ENCODE measurements around the gene AWAT1. TPM values are rescaled to one million over a fixed set of nuclear protein-coding genes. Genes with fewer than 3 reads are reported as not detected.
"Not testable (repeated sequence)": the region's sequence is repeated elsewhere in the genome, so short reads cannot be mapped to it uniquely, and the experiment has no call there.

The AWAT1 gene
- total RNA-seq, 4 donors from 2014 or later = 0.46 to 6.2 (median 1.7) TPM

GRCh38 chrX:70219938-70220764 is 14.3 kb upstream of the AWAT1 start:
- DNase-seq (ENCODE audit: low spot score in 2 of 2) = peak in 1 of 2 donors; percentile 71
- TF ChIP-seq POLR2A (IDR thresholded peaks at IDR 0.05) = no peak
- TF ChIP-seq CTCF (IDR thresholded peaks at IDR 0.05) = no peak
- whole genome bisulfite sequencing, 2 donors = 17 to 42% methylated on average over 5 of the region's 5 CpGs
- H3K4me3 ChIP-seq (ENCODE audit: low read depth, poor library complexity, severe bottlenecking) = no peak overlapping the region
- intact Hi-C loops (cut with DNase I; ENCODE audit: low total_unique reads) = no loop called here

GRCh38 chrX:70226048-70226447 is 8.4 kb upstream of the AWAT1 start:
- H3K4me3 ChIP-seq (ENCODE audit: low read depth, poor library complexity, severe bottlenecking) = no peak overlapping the region
- TF ChIP-seq CTCF (IDR thresholded peaks at IDR 0.05) (no peak), POLR2A (IDR thresholded peaks at IDR 0.05) (no peak)
- intact Hi-C loops (cut with DNase I; ENCODE audit: low total_unique reads) = no loop called here
- no peak for DNase-seq (ENCODE audit: low spot score in 2 of 2)

GRCh38 chrX:70226687-70227086 is 7.8 kb upstream of the AWAT1 start:
- TF ChIP-seq CTCF (IDR thresholded peaks at IDR 0.05) = no peak
- TF ChIP-seq POLR2A (IDR thresholded peaks at IDR 0.05) = no peak
- 53 to 90% methylated on average over 2 of the region's 2 CpGs for WGBS, 2 donors
- no peak for DNase-seq (ENCODE audit: low spot score in 2 of 2)
- H3K4me3 ChIP-seq (ENCODE audit: low read depth, poor library complexity, severe bottlenecking) = no peak overlapping the region
- intact Hi-C loops (cut with DNase I; ENCODE audit: low total_unique reads) = no loop called here

- no peak for TF ChIP-seq POLR2A (IDR thresholded peaks at IDR 0.05)
- TF ChIP-seq CTCF (IDR thresholded peaks at IDR 0.05) = no peak
- H3K4me3 ChIP-seq (ENCODE audit: low read depth, poor library complexity, severe bottlenecking) = no peak overlapping the region
- intact Hi-C loops (cut with DNase I; ENCODE audit: low total_unique reads) = no loop called here
- WGBS, 2 donors = 67 to 68% methylated on average over 4 of the region's 4 CpGs
- DNase-seq (ENCODE audit: low spot score in 2 of 2) = no peak
Observed at GRCh38 chrX:70231666-70232065, 2.8 kb upstream of the AWAT1 start.

GRCh38 chrX:70240751-70241150 is 6.3 kb downstream of the AWAT1 start:
- H3K4me3 ChIP-seq (ENCODE audit: low read depth, poor library complexity, severe bottlenecking) = no peak overlapping the region
- 88 to 100% methylated on average over 1 of the region's 1 CpG for WGBS, 2 donors
- intact Hi-C loops (cut with DNase I; ENCODE audit: low total_unique reads) = no loop called here
- no peak for TF ChIP-seq POLR2A (IDR thresholded peaks at IDR 0.05)
- TF ChIP-seq CTCF (IDR thresholded peaks at IDR 0.05) = no peak
- DNase-seq (ENCODE audit: low spot score in 2 of 2) = no peak

- 82 to 94% methylated on average over 2 of the region's 2 CpGs for WGBS, 2 donors
- TF ChIP-seq POLR2A (IDR thresholded peaks at IDR 0.05) (no peak), CTCF (IDR thresholded peaks at IDR 0.05) (no peak)
- no peak for DNase-seq (ENCODE audit: low spot score in 2 of 2)
- H3K4me3 ChIP-seq (ENCODE audit: low read depth, poor library complexity, severe bottlenecking) = no peak overlapping the region
- intact Hi-C loops (cut with DNase I; ENCODE audit: low total_unique reads) = no loop called here
Observed at GRCh38 chrX:70241501-70241900, 7.0 kb downstream of the AWAT1 start.

GRCh38 chrX:70243601-70244000 is 9.1 kb downstream of the AWAT1 start:
- H3K4me3 ChIP-seq (ENCODE audit: low read depth, poor library complexity, severe bottlenecking); DNase-seq (ENCODE audit: low spot score in 2 of 2); intact Hi-C loops (cut with DNase I; ENCODE audit: low total_unique reads): not testable (repeated sequence)
- 70 to 71% methylated on average over 5 of the region's 5 CpGs for WGBS, 2 donors

Data from lower leg skin (tissue), 4 donors.